ENCODE data around the gene LAMA2. TPM values are rescaled to one million over a fixed set of nuclear protein-coding genes. Genes with fewer than 3 reads are reported as not detected.

LAMA2 gene
- total RNA-seq, 1 experiment from 2014 or later, result 8.2 TPM

- intact Hi-C loops (cut with micrococcal nuclease), result no loop called here
Measured at GRCh38 chr6:129130959-129131681, 248.2 kb downstream of the LAMA2 start.

More at GRCh38 chr6:129130959-129131681, 248.2 kb downstream of the LAMA2 start:
- DNase-seq (ENCODE audit: low read depth, low spot score) (no peak), ATAC-seq (no peak)
- no peaks in the 10 kb centered on the region for H3K9me3 ChIP-seq (ENCODE audit: control insufficient read depth in 1 of 2, insufficient read depth in 1 of 2, low read depth in 1 of 2, low read length in 2 of 2)
- BruUV-seq (replicated peaks), result no TSS peak
- no peaks in the 10 kb centered on the region for H3K27me3 ChIP-seq (ENCODE audit: insufficient read depth, low read length)
- no peaks in the 10 kb centered on the region for H3K36me3 ChIP-seq (ENCODE audit: control insufficient read depth in 1 of 2, insufficient read depth in 2 of 2, low read length in 2 of 2)
- H3K9ac ChIP-seq (ENCODE audit: low read length), result no peak overlapping the region
- H3K4me1 ChIP-seq (ENCODE audit: control insufficient read depth in 1 of 2, insufficient read depth in 2 of 2, low read length in 2 of 2), result no peaks in the 10 kb centered on the region
- ChIA-PET CTCF (no interaction called here), RAD21 (ENCODE audit: low non-redundant PET in 1 of 2, low total read pairs in 2 of 2, uncharacterized antibody in 2 of 2, unreplicated experiment in 2 of 2) (no interaction called here), POLR2A (no interaction called here)
- H3K27ac ChIP-seq (ENCODE audit: low read depth, low read length), result no peak overlapping the region
- no peaks in the 10 kb centered on the region for H4K20me1 ChIP-seq (ENCODE audit: insufficient read depth)
- no peak overlapping the region for H3K4me2 ChIP-seq (ENCODE audit: low read length)
- H2AFZ ChIP-seq (ENCODE audit: low read depth, low read length, poor library complexity, severe bottlenecking), result no peak overlapping the region
- TF ChIP-seq YY1 (IDR thresholded peaks at IDR 0.05; ENCODE audit: extremely low read depth, insufficient replicate concordance, low read depth, low read length) (no peak), ELF1 (IDR thresholded peaks at IDR 0.05; ENCODE audit: borderline replicate concordance, low read depth) (no peak), EZH2 (IDR thresholded peaks at IDR 0.05) (no peak), SP1 (IDR thresholded peaks at IDR 0.05; ENCODE audit: low read depth) (no peak), EZH2phosphoT487 (IDR thresholded peaks at IDR 0.05; ENCODE audit: borderline replicate concordance) (no peak), ATF3 (IDR thresholded peaks at IDR 0.05) (no peak), SRF (IDR thresholded peaks at IDR 0.05; ENCODE audit: low read depth) (no peak), JUND (IDR thresholded peaks at IDR 0.05) (no peak), ZFX (IDR thresholded peaks at IDR 0.05) (no peak), EGR1 (IDR thresholded peaks at IDR 0.05; ENCODE audit: low read depth) (no peak), POLR2AphosphoS5 (IDR thresholded peaks at IDR 0.05; ENCODE audit: low read depth, low read length) (no peak)
- TF ChIP-seq, protein P1, sequence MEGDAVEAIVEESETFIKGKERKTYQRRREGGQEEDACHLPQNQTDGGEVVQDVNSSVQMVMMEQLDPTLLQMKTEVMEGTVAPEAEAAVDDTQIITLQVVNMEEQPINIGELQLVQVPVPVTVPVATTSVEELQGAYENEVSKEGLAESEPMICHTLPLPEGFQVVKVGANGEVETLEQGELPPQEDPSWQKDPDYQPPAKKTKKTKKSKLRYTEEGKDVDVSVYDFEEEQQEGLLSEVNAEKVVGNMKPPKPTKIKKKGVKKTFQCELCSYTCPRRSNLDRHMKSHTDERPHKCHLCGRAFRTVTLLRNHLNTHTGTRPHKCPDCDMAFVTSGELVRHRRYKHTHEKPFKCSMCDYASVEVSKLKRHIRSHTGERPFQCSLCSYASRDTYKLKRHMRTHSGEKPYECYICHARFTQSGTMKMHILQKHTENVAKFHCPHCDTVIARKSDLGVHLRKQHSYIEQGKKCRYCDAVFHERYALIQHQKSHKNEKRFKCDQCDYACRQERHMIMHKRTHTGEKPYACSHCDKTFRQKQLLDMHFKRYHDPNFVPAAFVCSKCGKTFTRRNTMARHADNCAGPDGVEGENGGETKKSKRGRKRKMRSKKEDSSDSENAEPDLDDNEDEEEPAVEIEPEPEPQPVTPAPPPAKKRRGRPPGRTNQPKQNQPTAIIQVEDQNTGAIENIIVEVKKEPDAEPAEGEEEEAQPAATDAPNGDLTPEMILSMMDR (IDR thresholded peaks at IDR 0.05 in 2 of 3, conservative IDR thresholded peaks at IDR 0.05 in 1 of 3; ENCODE audit: borderline replicate concordance in 1 of 3, insufficient read depth in 1 of 3, low read depth in 2 of 3, low read length in 2 of 3), result no peak
- TF ChIP-seq, protein P2, sequence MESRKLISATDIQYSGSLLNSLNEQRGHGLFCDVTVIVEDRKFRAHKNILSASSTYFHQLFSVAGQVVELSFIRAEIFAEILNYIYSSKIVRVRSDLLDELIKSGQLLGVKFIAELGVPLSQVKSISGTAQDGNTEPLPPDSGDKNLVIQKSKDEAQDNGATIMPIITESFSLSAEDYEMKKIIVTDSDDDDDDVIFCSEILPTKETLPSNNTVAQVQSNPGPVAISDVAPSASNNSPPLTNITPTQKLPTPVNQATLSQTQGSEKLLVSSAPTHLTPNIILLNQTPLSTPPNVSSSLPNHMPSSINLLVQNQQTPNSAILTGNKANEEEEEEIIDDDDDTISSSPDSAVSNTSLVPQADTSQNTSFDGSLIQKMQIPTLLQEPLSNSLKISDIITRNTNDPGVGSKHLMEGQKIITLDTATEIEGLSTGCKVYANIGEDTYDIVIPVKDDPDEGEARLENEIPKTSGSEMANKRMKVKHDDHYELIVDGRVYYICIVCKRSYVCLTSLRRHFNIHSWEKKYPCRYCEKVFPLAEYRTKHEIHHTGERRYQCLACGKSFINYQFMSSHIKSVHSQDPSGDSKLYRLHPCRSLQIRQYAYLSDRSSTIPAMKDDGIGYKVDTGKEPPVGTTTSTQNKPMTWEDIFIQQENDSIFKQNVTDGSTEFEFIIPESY (IDR thresholded peaks at IDR 0.05; ENCODE audit: extremely low read depth, insufficient replicate concordance, low read length), result no peak
- TF ChIP-seq, protein P3, sequence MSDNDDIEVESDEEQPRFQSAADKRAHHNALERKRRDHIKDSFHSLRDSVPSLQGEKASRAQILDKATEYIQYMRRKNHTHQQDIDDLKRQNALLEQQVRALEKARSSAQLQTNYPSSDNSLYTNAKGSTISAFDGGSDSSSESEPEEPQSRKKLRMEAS (IDR thresholded peaks at IDR 0.05), result no peak
- no peaks in the 10 kb centered on the region for H3K9me2 ChIP-seq (ENCODE audit: insufficient read depth)
- no peak overlapping the region for H3K4me3 ChIP-seq (replicated peaks in 1 of 2; ENCODE audit: low read depth in 1 of 2, low read length in 2 of 2)
- no peaks in the 10 kb centered on the region for H3K79me2 ChIP-seq (ENCODE audit: insufficient read depth, low read length)
